GM06990 (cell line): ENCODE results near the gene LPCAT1.
"Not testable (repeated sequence)": the region's sequence is repeated elsewhere in the genome, so short reads cannot be mapped to it uniquely, and the experiment has no call there.

ENCODE experiments used
- DNase-seq: peaks from one replicate; pipeline ENCODE4 v3.0.0-alpha.2; 2011; ENCODE audit not compliant: insufficient read length; ENCODE audit errors: extremely low read depth
- H3K27me3 ChIP-seq: replicated peaks from 2 replicates; pipeline ENCODE4 v1.6.0; 2011; ENCODE audit warnings: low read length; ENCODE audit not compliant: control insufficient read depth, insufficient read depth
- H3K36me3 ChIP-seq: 2 replicates; pipeline ENCODE4 v1.5.1; 2011; ENCODE audit warnings: low read length; ENCODE audit not compliant: control insufficient read depth, insufficient read depth
- H3K4me3 ChIP-seq: replicated peaks from 2 replicates; pipeline ENCODE4 v1.5.1; 2011; ENCODE audit warnings: low read depth, mild to moderate bottlenecking, control low read depth, low read length
- TF ChIP-seq, protein P1 (sequence below): IDR thresholded peaks from 2 replicates; pipeline ENCODE4 v1.5.1; 2011; ENCODE audit warnings: low read length, control low read depth, mild to moderate bottlenecking, inconsistent platforms; ENCODE audit not compliant: insufficient read depth, poor library complexity, severe bottlenecking

The LPCAT1 gene

DNA sequence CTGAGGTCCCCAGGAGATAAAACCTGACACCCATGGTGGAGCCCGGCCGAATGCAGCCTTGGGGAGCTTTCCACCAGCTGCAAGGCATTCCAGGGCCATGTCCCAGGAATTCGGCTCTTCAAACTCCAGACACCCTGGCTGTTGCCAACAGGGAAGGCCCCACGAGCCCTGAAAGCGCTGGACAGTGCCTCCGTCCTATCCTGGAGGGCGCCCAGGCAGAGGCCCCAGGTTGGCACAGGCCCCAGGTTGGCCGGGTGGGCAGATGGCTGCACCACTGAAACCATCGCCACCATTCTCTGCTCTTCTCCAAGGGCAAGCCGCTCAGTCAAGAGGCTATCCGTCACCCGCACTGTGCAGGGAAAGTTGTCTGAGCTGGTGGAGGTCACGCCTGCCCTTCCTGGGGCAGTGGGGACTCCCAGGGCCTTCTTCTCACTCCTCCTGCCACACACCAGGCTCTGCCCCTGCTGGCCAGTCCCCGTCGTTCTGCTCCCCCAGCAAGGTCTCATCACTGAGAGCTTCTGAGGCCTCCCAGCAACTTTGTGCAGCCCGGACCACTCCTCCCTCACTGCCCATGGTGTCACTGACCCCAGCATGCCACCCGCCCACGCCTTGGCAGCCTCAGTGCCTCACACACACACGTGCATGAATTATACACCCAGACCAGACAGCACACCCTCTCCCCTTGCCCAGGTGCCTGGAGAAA is 99.7 kb downstream of the LPCAT1 start:
- Histone ChIP-seq H3K27me3 (no peaks in the 10 kb centered on the region), H3K4me3 (no peak overlapping the region), H3K36me3 (no peaks in the 10 kb centered on the region)
- no peak for DNase-seq
- TF ChIP-seq, protein P1, sequence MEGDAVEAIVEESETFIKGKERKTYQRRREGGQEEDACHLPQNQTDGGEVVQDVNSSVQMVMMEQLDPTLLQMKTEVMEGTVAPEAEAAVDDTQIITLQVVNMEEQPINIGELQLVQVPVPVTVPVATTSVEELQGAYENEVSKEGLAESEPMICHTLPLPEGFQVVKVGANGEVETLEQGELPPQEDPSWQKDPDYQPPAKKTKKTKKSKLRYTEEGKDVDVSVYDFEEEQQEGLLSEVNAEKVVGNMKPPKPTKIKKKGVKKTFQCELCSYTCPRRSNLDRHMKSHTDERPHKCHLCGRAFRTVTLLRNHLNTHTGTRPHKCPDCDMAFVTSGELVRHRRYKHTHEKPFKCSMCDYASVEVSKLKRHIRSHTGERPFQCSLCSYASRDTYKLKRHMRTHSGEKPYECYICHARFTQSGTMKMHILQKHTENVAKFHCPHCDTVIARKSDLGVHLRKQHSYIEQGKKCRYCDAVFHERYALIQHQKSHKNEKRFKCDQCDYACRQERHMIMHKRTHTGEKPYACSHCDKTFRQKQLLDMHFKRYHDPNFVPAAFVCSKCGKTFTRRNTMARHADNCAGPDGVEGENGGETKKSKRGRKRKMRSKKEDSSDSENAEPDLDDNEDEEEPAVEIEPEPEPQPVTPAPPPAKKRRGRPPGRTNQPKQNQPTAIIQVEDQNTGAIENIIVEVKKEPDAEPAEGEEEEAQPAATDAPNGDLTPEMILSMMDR: no peak

DNA sequence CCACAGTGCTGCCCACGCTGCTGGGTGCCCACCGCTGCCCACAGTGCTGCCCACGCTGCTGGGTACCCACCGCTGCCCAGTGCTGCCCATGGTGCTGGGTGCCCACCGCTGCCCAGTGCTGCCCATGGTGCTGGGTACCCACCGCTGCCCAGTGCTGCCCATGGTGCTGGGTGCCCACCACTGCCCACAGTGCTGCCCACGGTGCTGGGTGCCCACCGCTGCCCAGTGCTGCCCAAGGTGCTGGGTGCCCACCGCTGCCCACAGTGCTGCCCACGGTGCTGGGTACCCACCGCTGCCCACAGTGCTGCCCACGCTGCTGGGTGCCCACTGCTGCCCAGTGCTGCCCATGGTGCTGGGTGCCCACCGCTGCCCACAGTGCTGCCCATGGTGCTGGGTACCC is 101.2 kb downstream of the LPCAT1 start:
- not testable (repeated sequence) for H3K36me3 ChIP-seq, H3K27me3 ChIP-seq, DNase-seq, H3K4me3 ChIP-seq

GRCh38 chr5:1421521-1422341 is 102.0 kb downstream of the LPCAT1 start:
- Histone ChIP-seq H3K27me3 (no peaks in the 10 kb centered on the region), H3K4me3 (no peak overlapping the region), H3K36me3 (no peaks in the 10 kb centered on the region)
- no peak for DNase-seq
- TF ChIP-seq, protein P1: no peak

DNA sequence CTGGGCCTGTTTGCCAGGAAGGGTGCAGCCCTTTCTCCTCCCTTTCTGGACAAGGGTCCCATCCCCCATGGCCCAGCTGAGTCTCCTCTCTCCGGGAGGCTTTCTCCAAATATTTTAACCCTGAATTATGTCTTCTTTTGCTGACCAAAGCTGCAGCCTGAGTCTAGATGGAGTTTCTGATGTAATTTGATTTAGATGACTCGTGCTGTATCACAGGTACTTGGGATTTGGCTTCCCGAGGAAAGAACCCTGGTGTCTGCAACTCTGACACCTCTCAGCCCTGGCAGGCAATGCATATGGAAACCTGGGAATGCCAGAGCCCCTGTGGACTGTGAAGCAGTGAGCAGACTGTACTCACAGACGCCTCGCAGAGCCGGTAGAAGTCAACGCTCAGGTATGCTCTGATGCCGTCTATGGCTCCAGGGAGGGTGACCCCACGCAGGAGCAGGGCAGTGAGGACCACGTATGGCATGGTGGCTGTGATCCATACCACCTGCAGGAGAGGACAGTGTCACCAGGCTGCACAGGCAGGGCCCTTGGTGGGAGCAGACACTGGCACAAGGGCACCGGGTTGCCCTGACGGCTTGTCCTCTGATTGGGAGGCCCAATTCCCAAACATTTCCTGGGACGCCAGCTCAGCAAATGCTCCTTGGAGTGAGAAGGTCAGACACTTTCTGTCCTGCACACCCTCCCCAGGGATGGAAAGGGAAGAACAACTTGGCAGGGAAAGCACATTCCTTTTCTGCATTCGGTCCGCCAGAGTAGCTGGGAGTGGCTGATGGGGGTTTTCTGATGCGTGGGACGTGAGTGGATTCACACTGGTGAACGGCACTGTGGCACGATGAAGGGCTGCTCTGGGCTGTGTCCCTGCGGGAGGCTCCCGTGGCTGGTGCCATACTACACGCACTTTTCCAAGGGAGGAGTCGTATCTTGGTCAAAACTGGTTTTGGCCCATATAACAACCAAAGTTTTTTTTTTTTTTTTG is 103.3 kb downstream of the LPCAT1 start:
- no peak for DNase-seq
- TF ChIP-seq, protein P1: no peak
- no peaks in the 10 kb centered on the region for H3K27me3 ChIP-seq
- H3K4me3 ChIP-seq: no peak overlapping the region
- H3K36me3 ChIP-seq: no peaks in the 10 kb centered on the region

GRCh38 chr5:1419476-1420210 is 104.1 kb downstream of the LPCAT1 start:
- TF ChIP-seq, protein P1: no peak
- Histone ChIP-seq H3K36me3 (no peaks in the 10 kb centered on the region), H3K27me3 (no peaks in the 10 kb centered on the region; the same call in 1 of the 2 replicates), H3K4me3 (no peak overlapping the region)
- DNase-seq: no peak
